CD4-positive, alpha-beta T cell treated with Interleukin-4 for 1 hour (primary cell): ENCODE data around the gene HDAC1.

Source experiments
- DNase-seq, 2 donors: peaks; one replicate each; pipeline ENCODE4 v3.0.0-alpha.2; 2020 to 2022

The HDAC1 gene

DNA sequence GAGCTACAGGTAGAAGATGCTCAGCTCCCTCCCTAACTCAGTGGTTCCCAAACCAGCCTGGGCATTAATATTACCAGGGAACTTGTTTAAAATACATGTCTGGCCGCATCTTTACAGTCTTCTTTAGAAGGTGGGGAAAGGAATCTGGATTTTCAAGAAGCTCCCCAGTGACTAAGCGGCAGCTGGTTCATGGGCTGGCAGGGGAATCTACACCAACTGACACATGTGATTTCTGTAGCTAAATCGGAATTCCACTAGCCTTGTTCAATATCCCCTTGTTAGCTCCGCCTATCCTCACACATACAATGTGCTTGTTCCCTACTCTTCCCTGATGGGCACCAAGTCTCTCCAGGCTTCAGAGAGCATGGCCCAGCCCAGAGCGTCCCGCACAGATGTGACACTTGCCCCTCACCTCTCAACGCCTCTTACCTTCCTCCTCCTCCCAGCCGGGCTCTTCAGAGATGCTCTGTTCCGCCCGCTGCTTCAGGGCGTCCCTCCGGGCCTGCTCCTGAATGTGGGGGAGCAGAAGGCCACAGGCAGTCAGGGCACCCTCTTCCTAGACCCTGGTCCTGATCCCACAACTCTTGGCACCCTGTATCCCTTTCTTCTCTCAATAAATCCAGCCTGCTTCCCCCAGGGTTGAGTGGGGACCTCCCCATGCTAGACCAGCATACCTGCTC, 85.8 kb downstream of the HDAC1 start:
- no peak for DNase-seq

DNA sequence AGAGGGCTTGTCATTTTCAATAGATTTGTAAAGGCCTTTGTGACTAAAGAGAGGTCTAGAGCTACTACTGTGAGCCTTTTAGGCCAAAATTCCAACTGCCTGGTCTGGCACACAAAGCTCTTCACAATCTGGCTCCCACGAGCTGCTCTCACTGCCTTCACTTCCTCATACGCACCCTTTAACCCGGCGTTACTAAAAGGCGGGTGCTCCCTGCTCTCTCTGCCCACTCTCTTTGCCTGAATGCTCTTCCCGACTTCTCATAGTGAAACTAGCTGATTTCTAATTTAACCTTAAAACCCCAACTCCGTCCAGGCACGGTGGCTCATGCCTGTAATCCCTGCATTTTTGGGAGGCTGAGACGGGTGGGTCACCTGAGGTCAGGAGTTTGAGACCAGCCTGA, 88.2 kb downstream of the HDAC1 start:
- no peak for DNase-seq
